Activated CD4-positive, alpha-beta memory T cell treated with anti-CD3 and anti-CD28 coated beads for 36 hours (primary cell): ENCODE results near the gene RIMBP2. TPM values are rescaled to one million over a fixed set of nuclear protein-coding genes. Genes with fewer than 3 reads are reported as not detected.

Source experiments
- CTCF ChIA-PET: fragments of 350-600 bp; sonication (Branson Sonifier 250); formaldehyde crosslinking; loops from one replicate; lab custom pipeline; 2021; ENCODE audit warnings: antibody characterized with exemption, inconsistent platforms; lab: Charles Lee
- POLR2A ChIA-PET: fragments of 350-600 bp; sonication (Branson Sonifier 250); formaldehyde crosslinking; loops from one replicate; lab custom pipeline; 2021; ENCODE audit warnings: antibody characterized with exemption; lab: Charles Lee
- DNase-seq: peaks from one replicate; pipeline ENCODE4 v3.0.0-alpha.2; 2020
- H3K27ac Mint-ChIP-seq: one replicate; pipeline ENCODE4 v1.8.0; 2021; ENCODE audit warnings: mixed read lengths
- H3K27me3 Mint-ChIP-seq: one replicate; pipeline ENCODE4 v1.8.0; 2021; ENCODE audit warnings: mixed read lengths
- H3K36me3 Mint-ChIP-seq: one replicate; pipeline ENCODE4 v1.8.0; 2021; ENCODE audit warnings: mixed read lengths
- H3K4me1 Mint-ChIP-seq: one replicate; pipeline ENCODE4 v1.8.0; 2021; ENCODE audit warnings: low read depth, mixed read lengths
- H3K4me3 Mint-ChIP-seq: one replicate; pipeline ENCODE4 v1.8.0; 2021; ENCODE audit warnings: mild to moderate bottlenecking, mixed read lengths
- H3K9me3 Mint-ChIP-seq: one replicate; pipeline ENCODE4 v1.8.0; 2021; ENCODE audit warnings: mixed read lengths
- intact Hi-C: fragments of 100-400 bp; cut with micrococcal nuclease; formaldehyde crosslinking; loops from one replicate; pipeline ENCODE4 v1.15.1; 2023
- total RNA-seq, 2 experiments: library from RNA; stranded (reverse); gene quantifications; one replicate each; pipeline ENCODE4 v1.2.3, GENCODE V29; 2021

RIMBP2 gene
- total RNA-seq, 2 experiments from 2014 or later, result 0.27 TPM; not detected in 1

DNA sequence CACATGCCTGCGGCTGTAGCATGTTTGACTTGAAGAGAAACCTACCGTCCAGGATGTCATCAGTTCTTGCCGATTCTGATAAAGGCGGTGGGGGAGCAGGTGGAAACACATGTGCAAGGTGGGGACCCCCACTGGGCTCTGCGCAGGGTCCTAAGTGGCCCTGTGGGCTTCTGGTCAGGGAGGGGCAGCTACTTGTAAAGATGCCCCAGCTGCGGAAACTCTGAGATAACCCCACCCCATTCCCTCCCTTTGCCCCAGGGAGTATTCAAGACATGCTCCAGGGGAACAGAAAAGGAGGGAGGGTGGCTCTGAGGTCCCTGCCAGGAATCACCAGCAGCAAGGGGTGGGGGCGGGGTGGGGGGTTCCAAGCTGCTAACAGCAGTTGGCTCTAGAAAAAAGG, 310.8 kb downstream of the RIMBP2 start:
- no peak overlapping the region for H3K4me3 Mint-ChIP-seq
- CTCF ChIA-PET, result no interaction called here
- H3K27me3 Mint-ChIP-seq, result no peaks in the 10 kb centered on the region
- no peaks in the 10 kb centered on the region for H3K36me3 Mint-ChIP-seq
- H3K4me1 Mint-ChIP-seq, result no peaks in the 10 kb centered on the region
- H3K9me3 Mint-ChIP-seq, result no peaks in the 10 kb centered on the region
- H3K27ac Mint-ChIP-seq, result no peak overlapping the region
- no peak for DNase-seq
- intact Hi-C loops, result no loop called here
- POLR2A ChIA-PET, result no interaction called here

DNA sequence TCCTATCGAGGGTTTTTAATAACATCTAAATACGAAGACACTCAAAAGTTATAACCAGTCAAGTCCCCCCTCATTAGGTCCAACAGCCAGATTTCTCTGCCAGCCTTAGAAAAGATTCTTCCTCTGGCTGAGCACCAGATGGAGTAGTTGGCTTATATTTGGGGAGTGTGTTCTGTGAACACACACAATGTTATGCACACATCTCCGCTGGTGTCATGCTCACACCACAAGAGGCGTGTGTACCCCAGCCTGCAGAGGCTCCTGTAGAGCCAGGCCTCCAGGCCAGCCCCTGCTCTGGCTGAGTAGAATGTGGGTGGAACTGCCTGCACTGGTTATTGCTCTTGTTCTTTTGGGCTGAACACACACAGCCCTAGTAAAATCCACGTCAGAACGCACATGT, 314.4 kb downstream of the RIMBP2 start:
- no peak for DNase-seq
- H3K9me3 Mint-ChIP-seq, result no peaks in the 10 kb centered on the region
- no peak overlapping the region for H3K4me3 Mint-ChIP-seq
- ChIA-PET POLR2A (no interaction called here), CTCF (no interaction called here)
- intact Hi-C loops, result no loop called here
- no peaks in the 10 kb centered on the region for H3K4me1 Mint-ChIP-seq
- H3K27ac Mint-ChIP-seq, result no peak overlapping the region
- H3K27me3 Mint-ChIP-seq, result peaks cover 4% of the 10 kb centered on the region
- no peaks in the 10 kb centered on the region for H3K36me3 Mint-ChIP-seq

DNA sequence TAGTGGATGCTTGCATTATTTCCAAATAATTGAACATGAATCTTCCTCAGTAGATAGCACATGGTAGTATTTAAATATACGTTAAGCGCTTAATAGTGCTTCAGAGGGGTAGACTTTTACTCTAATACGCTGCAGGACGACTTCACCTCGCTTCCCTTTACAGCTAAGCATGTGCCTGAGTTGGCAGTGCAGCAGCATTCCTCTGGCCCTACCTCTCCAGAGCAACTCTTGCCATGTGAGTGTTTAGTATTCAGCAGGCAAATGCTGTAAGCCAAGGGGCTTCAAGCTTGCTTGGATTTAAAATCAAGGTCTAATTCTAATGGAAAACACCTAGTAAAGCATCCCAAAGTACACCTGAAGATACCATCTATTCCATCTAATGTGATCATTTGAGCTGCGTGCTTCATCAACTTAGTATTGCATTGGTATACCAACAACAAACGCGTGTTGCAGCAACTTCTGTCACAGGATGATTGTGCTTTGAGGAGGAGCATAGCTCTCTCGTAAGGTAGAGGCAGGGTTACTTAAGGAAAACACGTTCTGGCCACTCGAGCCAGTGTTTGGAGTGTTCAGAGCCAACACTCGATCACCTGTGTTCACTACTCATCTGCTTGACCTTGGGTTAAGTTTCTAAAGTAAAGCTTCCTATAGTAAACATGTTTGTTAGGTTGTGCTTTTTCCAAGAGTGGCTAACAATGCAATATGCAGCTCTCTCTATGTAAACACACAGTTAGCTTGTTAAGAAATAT, 317.8 kb downstream of the RIMBP2 start:
- H3K27ac Mint-ChIP-seq, result no peak overlapping the region
- no peak overlapping the region for H3K4me3 Mint-ChIP-seq
- H3K9me3 Mint-ChIP-seq, result no peaks in the 10 kb centered on the region
- CTCF ChIA-PET, result interaction anchor here (0.6 kb wide), 1 partner anchor 461 kb away, joined by 3 read pairs; no protein-coding TSS in a partner anchor
- POLR2A ChIA-PET, result no interaction called here
- H3K36me3 Mint-ChIP-seq, result no peaks in the 10 kb centered on the region
- peaks cover 4% of the 10 kb centered on the region for H3K27me3 Mint-ChIP-seq
- intact Hi-C loops, result no loop called here
- H3K4me1 Mint-ChIP-seq, result no peaks in the 10 kb centered on the region
- DNase-seq, result no peak

DNA sequence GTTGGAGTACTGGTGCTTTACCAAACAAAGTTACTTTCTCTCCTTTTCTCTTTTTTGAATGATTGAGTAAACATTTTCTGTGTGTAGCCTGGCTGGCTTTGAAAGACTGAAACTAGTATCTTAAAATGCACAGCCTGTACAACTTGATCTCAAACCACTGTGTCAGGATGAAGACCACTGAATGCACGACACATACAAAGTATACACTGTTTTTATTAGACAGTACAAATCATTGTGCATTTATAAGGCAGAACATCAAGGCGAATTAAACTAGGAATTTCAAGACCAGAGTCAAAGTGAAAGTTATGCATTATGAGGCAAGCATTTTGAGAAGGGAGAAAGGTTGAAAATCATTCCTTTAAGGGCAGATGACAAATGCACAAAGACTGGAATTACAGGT, 319.4 kb downstream of the RIMBP2 start:
- H3K9me3 Mint-ChIP-seq, result no peaks in the 10 kb centered on the region
- no peaks in the 10 kb centered on the region for H3K4me1 Mint-ChIP-seq
- ChIA-PET CTCF (no interaction called here), POLR2A (no interaction called here)
- DNase-seq, result no peak
- H3K4me3 Mint-ChIP-seq, result no peak overlapping the region
- intact Hi-C loops, result no loop called here
- H3K27ac Mint-ChIP-seq, result no peak overlapping the region
- peaks cover 4% of the 10 kb centered on the region for H3K27me3 Mint-ChIP-seq
- no peaks in the 10 kb centered on the region for H3K36me3 Mint-ChIP-seq

DNA sequence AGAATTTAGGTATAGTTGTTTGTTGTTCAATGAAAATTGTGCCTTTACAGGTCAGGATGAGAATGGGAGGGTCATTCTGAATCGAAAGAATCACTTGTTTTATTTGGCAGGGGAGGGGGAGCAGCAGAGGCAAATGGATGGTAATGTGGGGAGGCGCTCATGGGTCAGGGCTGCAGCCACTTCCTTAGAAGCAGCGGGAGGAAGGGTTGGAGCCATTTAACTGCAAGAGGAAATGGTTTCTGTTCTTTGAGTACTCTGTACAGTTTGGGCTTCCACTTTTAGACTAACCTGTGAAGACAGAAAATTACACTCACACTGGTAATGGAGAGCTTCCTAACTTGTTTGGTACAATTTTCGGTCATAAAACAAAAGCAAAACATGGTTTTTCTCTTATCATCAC, 321.2 kb downstream of the RIMBP2 start:
- no peak for DNase-seq
- Mint-ChIP-seq H3K4me3 (no peak overlapping the region), H3K4me1 (no peaks in the 10 kb centered on the region), H3K9me3 (peaks cover 2% of the 10 kb centered on the region), H3K27ac (no peak overlapping the region), H3K27me3 (peaks cover 4% of the 10 kb centered on the region), H3K36me3 (no peaks in the 10 kb centered on the region)
- CTCF ChIA-PET, result no interaction called here
- POLR2A ChIA-PET, result no interaction called here
- intact Hi-C loops, result no loop called here

DNA sequence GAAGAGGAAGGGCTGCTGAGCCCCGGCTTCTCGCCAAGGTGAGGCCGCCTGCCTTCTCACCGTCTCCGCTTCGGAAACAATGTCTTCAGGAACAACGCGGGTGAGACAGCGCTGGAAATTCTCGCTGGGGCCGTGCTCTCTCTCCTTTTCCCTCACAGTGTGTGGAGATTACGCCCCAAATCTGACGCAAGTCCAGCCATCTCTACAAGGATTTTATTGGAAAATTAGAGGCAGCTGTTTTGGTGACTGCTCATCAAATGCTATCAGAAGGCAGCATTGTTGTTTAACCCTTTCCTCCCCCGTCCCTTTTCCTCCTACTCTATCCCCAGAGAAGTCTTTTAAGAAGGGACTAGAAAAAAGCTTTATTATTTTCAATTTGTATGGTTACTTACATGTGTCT, 324.9 kb downstream of the RIMBP2 start:
- Mint-ChIP-seq H3K36me3 (no peaks in the 10 kb centered on the region), H3K27me3 (no peaks in the 10 kb centered on the region), H3K9me3 (peaks cover 8% of the 10 kb centered on the region), H3K4me3 (no peak overlapping the region), H3K4me1 (no peaks in the 10 kb centered on the region), H3K27ac (no peak overlapping the region)
- CTCF ChIA-PET, result no interaction called here
- no peak for DNase-seq
- intact Hi-C loops, result no loop called here
- POLR2A ChIA-PET, result no interaction called here

DNA sequence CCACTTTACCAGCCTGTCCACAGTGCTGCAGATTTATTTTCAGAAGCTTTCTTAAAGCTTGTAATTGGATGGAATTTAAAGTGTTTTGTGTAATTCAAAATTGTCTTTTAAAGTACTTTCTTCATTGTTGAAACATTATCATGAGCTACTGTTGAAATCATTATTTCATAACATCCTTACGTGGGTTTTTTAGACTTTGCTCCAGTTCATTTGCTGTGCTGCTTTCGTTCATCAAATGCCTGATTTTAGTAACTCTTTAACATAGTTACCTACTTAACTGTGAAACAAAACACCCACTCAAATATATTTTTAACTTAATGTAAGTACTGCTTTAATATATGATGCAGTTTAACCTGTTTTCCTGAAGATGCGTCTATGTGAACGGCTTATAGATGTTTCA, 330.9 kb downstream of the RIMBP2 start:
- POLR2A ChIA-PET, result no interaction called here
- Mint-ChIP-seq H3K27ac (no peak overlapping the region), H3K4me3 (no peak overlapping the region), H3K36me3 (no peaks in the 10 kb centered on the region), H3K9me3 (peaks cover 15% of the 10 kb centered on the region), H3K27me3 (no peaks in the 10 kb centered on the region), H3K4me1 (no peaks in the 10 kb centered on the region)
- intact Hi-C loops, result no loop called here
- DNase-seq, result no peak
- CTCF ChIA-PET, result interaction anchor here (0.6 kb wide), 1 partner anchor 1372 kb away, joined by 4 read pairs; no protein-coding TSS in a partner anchor

DNA sequence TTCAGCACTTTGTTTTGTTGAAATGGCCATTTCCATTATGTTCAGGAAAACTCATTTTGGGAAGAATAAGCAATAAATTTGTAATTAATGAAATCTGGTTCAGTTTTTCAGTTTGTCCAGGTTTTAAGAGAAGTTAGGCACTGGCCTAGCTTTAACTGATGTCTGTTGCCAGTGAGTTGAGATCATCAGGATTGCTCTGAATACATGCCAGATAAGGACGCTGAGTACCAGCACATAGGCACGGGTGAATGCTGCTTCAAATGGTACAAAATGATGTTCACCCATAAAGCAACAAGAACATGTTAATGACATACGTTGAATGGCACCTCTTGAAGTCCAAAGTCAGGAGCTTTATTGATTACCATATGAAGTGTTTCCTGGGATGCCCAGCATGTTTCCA, 331.9 kb downstream of the RIMBP2 start:
- ChIA-PET CTCF (no interaction called here), POLR2A (no interaction called here)
- Mint-ChIP-seq H3K36me3 (no peaks in the 10 kb centered on the region), H3K27me3 (no peaks in the 10 kb centered on the region), H3K4me3 (no peak overlapping the region), H3K27ac (no peak overlapping the region), H3K9me3 (peaks cover 15% of the 10 kb centered on the region), H3K4me1 (no peaks in the 10 kb centered on the region)
- no peak for DNase-seq
- intact Hi-C loops, result no loop called here

DNA sequence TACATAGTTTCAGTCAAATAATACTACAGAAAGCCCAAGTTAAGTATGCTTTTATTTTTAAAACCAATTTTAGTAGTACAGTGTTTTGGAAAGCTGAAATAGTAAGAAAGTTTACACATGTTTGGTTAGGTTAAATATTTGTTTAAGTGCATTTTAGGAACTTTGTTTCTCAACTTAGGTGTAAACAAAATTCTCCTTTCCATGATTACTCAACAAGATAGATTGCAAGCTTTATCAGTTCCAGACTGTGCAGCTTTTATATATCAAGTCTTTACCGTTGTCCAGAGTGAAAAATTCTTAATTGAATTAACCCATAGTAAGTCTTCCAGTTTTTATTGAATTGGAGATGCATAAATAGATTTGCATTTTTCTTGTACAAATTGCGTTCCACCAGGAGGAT, 333.3 kb downstream of the RIMBP2 start:
- no peak for DNase-seq
- Mint-ChIP-seq H3K4me3 (no peak overlapping the region), H3K27ac (no peak overlapping the region), H3K27me3 (no peaks in the 10 kb centered on the region), H3K4me1 (no peaks in the 10 kb centered on the region), H3K9me3 (peaks cover 10% of the 10 kb centered on the region), H3K36me3 (no peaks in the 10 kb centered on the region)
- POLR2A ChIA-PET, result no interaction called here
- intact Hi-C loops, result no loop called here
- CTCF ChIA-PET, result no interaction called here

DNA sequence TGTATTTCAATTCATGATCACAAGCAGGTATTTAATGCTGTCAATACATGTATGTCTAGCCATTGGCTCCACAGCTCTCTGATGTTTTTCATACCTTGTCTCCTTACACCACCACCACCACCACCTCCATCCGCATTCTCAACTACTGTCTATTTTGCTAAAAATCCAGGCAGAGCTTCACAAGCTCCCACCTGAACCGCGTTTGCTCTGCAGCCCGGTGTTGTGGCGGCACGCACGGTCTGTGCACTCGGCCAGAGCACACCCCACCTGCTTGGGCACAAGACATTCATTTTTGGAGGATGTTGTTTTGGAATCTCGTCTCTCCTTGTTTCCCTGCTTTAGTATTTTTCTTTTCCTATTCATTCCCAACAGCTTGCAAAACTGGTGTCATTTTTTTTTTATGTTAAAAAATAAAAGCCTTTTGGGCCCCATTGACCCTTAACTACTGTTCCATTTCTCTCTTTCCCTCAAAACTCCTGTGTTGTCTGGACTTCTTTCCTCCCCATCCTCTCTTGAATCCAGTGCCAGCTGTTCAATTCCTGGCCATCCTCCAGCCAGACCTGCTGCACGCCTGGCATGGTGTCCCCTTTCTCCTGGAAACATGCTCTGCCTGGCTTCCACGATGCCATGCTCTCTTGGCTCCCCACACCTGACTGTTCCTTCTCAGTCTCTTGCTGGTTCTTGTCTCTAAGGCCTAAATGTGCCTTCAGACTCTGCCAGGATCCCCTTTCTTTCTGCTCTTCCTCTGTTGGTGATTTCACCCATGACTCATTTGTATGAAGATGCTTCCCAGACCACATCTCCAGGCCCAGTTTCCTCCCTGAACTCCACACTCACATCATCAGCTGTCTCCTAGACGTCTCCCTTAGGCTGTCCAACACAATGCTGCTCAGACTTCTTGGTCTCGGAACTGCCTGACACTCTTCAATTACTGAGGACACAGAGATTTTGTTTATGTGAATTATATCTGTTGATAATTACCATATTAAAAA, 340.5 kb downstream of the RIMBP2 start:
- no peaks in the 10 kb centered on the region for H3K4me1 Mint-ChIP-seq
- DNase-seq, result no peak
- CTCF ChIA-PET, result no interaction called here
- no peaks in the 10 kb centered on the region for H3K36me3 Mint-ChIP-seq
- H3K4me3 Mint-ChIP-seq, result no peak overlapping the region
- no peak overlapping the region for H3K27ac Mint-ChIP-seq
- intact Hi-C loops, result no loop called here
- peaks cover 2% of the 10 kb centered on the region for H3K27me3 Mint-ChIP-seq
- H3K9me3 Mint-ChIP-seq, result no peaks in the 10 kb centered on the region
- POLR2A ChIA-PET, result no interaction called here

DNA sequence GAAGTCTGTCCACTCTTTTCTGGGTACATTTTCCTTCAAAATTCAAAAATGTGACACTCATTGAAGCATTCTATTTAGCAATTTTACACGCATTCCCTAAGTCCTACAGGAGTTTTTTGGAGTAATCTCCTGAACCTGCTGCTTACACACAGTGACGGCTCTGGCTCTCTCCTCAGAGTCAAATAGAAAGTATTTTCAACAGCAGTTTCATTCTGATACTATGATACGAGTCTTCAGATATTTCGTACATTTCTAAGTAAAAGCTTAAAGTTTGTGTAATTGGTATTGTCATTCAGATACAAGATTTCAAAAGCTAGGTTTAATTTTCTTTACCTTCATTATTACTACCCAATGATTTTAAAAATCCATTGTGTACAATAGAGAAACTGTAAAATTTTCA, 342.0 kb downstream of the RIMBP2 start:
- Mint-ChIP-seq H3K36me3 (no peaks in the 10 kb centered on the region), H3K27ac (no peak overlapping the region), H3K4me1 (no peaks in the 10 kb centered on the region), H3K9me3 (no peaks in the 10 kb centered on the region), H3K27me3 (peaks cover 2% of the 10 kb centered on the region), H3K4me3 (no peak overlapping the region)
- intact Hi-C loops, result no loop called here
- no peak for DNase-seq
- CTCF ChIA-PET, result no interaction called here
- POLR2A ChIA-PET, result no interaction called here

DNA sequence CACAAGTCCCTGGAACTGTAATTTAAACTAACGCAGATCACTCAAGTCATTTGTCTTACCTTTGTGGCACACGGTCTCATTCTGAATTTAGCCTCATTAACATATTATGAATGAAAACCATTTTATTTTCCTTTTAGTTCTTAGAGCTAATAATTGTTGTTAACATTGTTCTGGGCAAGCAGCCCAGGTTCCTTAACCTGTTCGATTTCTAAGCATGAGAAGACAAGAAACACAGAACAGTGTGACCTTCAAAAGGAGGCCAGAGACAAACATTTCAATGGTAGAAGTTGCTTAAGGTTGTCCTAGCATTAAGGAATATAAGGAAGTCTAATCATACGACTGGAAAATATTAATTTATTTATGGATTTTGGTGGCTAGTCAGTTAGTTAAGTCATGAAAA, 343.2 kb downstream of the RIMBP2 start:
- Mint-ChIP-seq H3K9me3 (no peaks in the 10 kb centered on the region), H3K27me3 (peaks cover 2% of the 10 kb centered on the region), H3K27ac (no peak overlapping the region), H3K4me3 (no peak overlapping the region), H3K4me1 (no peaks in the 10 kb centered on the region), H3K36me3 (no peaks in the 10 kb centered on the region)
- ChIA-PET CTCF (no interaction called here), POLR2A (no interaction called here)
- intact Hi-C loops, result no loop called here
- DNase-seq, result no peak
